Spinal cord (tissue), 10 donors: ENCODE results near the gene GORASP1. TPM values are rescaled to one million over a fixed set of nuclear protein-coding genes. Genes with fewer than 3 reads are reported as not detected.
A peak's percentile ranks its signal among the peaks of the same experiment; 100 is the strongest.

Experiments
- DNase-seq, 6 donors: peaks; one replicate each; pipeline versions ENCODE4 v3.0.0 to v3.0.0-alpha.2; 2013 to 2015; ENCODE audit warnings: low spot score in 6 of 6, low read depth in 4 of 6
- H3K27ac ChIP-seq: one replicate; pipeline ENCODE4 v1.5.1; 2013; ENCODE audit warnings: low read depth, low read length, control low read depth
- H3K27me3 ChIP-seq: one replicate; pipeline ENCODE4 v1.6.1; 2013; ENCODE audit warnings: low read length; ENCODE audit not compliant: control insufficient read depth, insufficient read depth
- H3K36me3 ChIP-seq: one replicate; pipeline ENCODE4 v1.6.1; 2013; ENCODE audit warnings: low read length; ENCODE audit not compliant: control insufficient read depth, insufficient read depth
- H3K4me1 ChIP-seq: one replicate; pipeline ENCODE4 v1.6.1; 2013; ENCODE audit warnings: low read length; ENCODE audit not compliant: control insufficient read depth, insufficient read depth
- H3K4me3 ChIP-seq: one replicate; pipeline ENCODE4 v1.5.1; 2013; ENCODE audit warnings: low read depth, low read length, control low read depth
- H3K9me3 ChIP-seq: one replicate; pipeline ENCODE4 v1.6.1; 2013; ENCODE audit warnings: low read length; ENCODE audit not compliant: control insufficient read depth, insufficient read depth
- WGBS: methylation state at CpG from one replicate; pipeline ENCODE4 v1.1.5; 2013; ENCODE audit warnings: missing lambda C conversion rate; ENCODE audit not compliant: insufficient coverage; 5-methylcytosine and 5-hydroxymethylcytosine counted together
- long read RNA-seq, 4 donors: transcript quantifications; one replicate each; lab custom pipeline, GENCODE V29; 2026
- polyA plus RNA-seq, 2 donors: library from polyadenylated mRNA; unstranded; fragments of 120-200 nt; gene quantifications; one replicate each; pipeline ENCODE4 v1.2.1, GENCODE V29; 2013; ENCODE audit not compliant: insufficient read length in 2 of 2
- total RNA-seq, 2 donors: library from RNA; depleted of rRNA in 1 of 2; stranded (reverse); fragments of 120-200 nt in 1 of 2; fragments of >200 nt in 1 of 2; gene quantifications; one replicate each; pipeline versions ENCODE4 v1.2.3 to v1.2.4, GENCODE V29; 2013 to 2014
- donor health status: healthy.

Gene GORASP1
- total RNA-seq (10 to 100 TPM; 41.7 to 75.0 TPM), polyA plus RNA-seq (100 to 1,000 TPM in 1 of 2 donors, 10 to 100 TPM in 1; 98.8 to 116 TPM)
- long read RNA-seq, donor 1, transcript GORASP1-201 (9 exons, 3,722 nt): major isoform, 9 of 23 reads
- long read RNA-seq, donor 1, partial matches to known transcripts: 10 of 23 reads
- long read RNA-seq, donor 1, other reads (novel, unspliced or antisense): 0 of 23 reads
- long read RNA-seq, donor 2: 0 reads
- long read RNA-seq, donor 3, partial matches to known transcripts: 0 of 2 reads
- long read RNA-seq, donor 3, other reads (novel, unspliced or antisense): 0 of 2 reads
- long read RNA-seq, donor 4, partial matches to known transcripts: 8 of 15 reads
- long read RNA-seq, donor 4, other reads (novel, unspliced or antisense): 0 of 15 reads

- Histone ChIP-seq H3K9me3 (no peaks in the 10 kb centered on the region), H3K27ac (peak within 1 kb of the TSS; percentile 95), H3K36me3 (peaks cover 50% of the 10 kb centered on the region), H3K4me1 (peaks cover 48% of the 10 kb centered on the region), H3K4me3 (peak within 1 kb of the TSS; percentile 86), H3K27me3 (no peaks in the 10 kb centered on the region)
- DNase-seq: peak; percentile 82 to 98 (median 89)
- under 1% methylated on average over 74 of the region's 74 CpGs for WGBS
Measured at GRCh38 chr3:39107388-39108199, at the start of gene GORASP1, which contains the start of gene TTC21A. Gene GORASP1 (minus strand): TSS chr3:39107627. CDS start chr3:39107541, 86 bp downstream. Gene TTC21A (plus strand): TSS chr3:39107680. CDS start chr3:39107838, 158 bp downstream.

GRCh38 chr3:39156421-39156820 is 49.0 kb upstream of the GORASP1 start:
- Histone ChIP-seq H3K36me3 (peaks cover 2% of the 10 kb centered on the region), H3K4me3 (no peak overlapping the region), H3K9me3 (no peaks in the 10 kb centered on the region), H3K4me1 (peaks cover 25% of the 10 kb centered on the region), H3K27ac (no peak overlapping the region), H3K27me3 (no peaks in the 10 kb centered on the region)
- 64% methylated on average over 3 of the region's 4 CpGs for WGBS
- peak in 1 of 6 donors; percentile 10 for DNase-seq

DNA sequence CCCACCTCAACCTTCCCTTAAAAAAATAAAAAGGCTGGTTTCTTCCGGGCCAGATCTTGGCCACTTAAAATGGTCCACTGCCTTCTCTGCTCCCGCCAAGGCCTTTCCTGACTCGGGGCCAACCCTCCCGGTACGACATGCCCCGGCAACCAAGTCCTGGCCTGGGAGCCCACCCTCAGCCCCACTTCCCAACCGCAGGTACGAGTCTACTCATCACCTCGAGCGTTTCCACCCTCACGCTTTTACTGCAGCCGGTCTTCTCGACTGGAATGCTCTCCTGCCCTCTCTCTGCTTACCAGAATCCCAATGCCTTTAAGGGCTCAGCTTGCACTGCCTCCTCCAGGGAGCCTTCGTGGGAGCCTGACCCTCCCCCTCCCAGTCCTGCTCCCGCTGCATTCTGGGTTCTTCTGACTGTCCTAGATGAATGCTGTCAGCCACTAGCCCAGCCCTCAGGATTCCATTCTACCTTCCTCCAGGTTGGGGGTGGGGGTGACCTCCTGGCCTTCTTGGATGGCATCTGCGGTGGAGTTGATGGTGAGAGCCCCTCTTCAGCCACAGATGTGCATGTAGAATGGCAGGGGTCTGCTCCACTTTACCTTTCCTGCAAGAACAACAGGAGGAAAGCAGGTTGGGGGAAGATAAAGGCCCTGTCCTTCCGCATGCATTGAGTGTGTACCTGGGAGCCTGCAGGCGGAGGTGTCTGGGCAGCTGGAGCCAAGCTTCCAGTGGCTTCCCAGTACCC is 47.0 kb upstream of the GORASP1 start:
- Histone ChIP-seq H3K4me3 (no peak overlapping the region), H3K9me3 (no peaks in the 10 kb centered on the region), H3K27ac (peak overlapping the region; percentile 57), H3K27me3 (no peaks in the 10 kb centered on the region), H3K4me1 (peaks cover 45% of the 10 kb centered on the region), H3K36me3 (peaks cover 2% of the 10 kb centered on the region)
- WGBS: 34% methylated on average over 15 of the region's 18 CpGs
- DNase-seq: no peak

DNA sequence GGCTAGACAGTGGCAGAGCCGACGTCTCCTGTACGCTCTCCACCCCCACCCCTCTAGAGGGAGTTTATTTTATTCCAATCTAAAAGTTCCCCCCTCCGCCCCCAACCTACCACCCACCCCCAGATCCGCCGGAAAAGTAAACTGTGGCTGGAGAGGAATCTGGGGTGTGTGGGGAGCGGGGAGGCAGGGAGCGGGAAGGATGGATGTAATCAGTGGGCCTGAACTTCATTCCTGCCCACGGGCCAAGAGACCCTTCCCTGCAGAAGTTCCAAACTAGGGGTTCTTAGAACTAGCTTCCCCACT is 46.5 kb upstream of the GORASP1 start:
- WGBS: 0% methylated on average over 1 of the region's 9 CpGs
- H3K36me3 ChIP-seq: peaks cover 2% of the 10 kb centered on the region
- no peak for DNase-seq
- H3K4me1 ChIP-seq: peaks cover 46% of the 10 kb centered on the region
- no peaks in the 10 kb centered on the region for H3K9me3 ChIP-seq
- H3K4me3 ChIP-seq: peak overlapping the region; percentile 37
- peak overlapping the region; percentile 78 for H3K27ac ChIP-seq
- H3K27me3 ChIP-seq: no peaks in the 10 kb centered on the region

DNA sequence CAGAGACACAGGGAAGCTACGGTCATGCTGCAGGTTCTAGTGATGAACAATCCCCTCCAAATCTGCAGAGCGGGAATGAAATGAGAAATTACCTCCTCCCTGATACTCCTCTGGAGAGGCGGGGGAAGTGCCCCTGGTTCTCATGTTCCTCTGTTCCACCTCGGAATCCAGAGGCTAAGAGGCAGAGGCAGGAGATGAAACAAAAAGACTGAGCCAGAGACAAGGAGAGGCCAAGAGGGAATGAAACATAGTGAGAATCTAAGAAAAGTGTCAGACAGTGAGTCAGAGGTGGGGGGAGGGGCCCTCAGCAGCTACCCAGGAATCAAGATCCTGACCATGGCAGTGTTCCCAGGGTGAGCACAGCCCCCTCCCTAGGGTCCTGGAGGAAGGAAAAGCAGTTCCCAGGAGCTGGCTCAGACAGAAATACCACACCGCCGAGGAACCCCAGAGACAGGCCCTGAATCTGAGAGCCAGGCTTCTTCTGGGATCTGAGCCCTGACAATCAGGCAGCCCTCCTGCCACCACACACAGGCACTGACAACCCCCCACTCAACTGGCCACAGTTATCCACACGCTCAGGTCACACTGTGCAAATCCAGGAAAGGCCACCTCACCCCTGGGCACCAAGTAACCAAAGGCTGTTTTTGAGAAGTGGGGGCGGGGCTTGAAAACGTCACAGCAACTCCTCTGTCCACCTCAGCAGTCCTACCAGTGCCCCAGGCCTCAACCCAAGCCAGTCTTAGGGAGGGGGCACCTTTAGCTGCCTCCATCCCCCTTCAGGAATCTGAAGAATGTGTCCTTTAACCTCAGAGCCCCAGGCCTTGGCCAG is 43.6 kb upstream of the GORASP1 start:
- 11% methylated on average over 6 of the region's 9 CpGs for WGBS

GRCh38 chr3:39150148-39150802 is 42.8 kb upstream of the GORASP1 start:
- peak overlapping the region; percentile 68 for H3K4me3 ChIP-seq
- H3K27me3 ChIP-seq: no peaks in the 10 kb centered on the region
- no peaks in the 10 kb centered on the region for H3K9me3 ChIP-seq
- peaks cover 17% of the 10 kb centered on the region for H3K36me3 ChIP-seq
- H3K27ac ChIP-seq: peak overlapping the region; percentile 97
- 54% methylated on average over 5 of the region's 5 CpGs for WGBS
- H3K4me1 ChIP-seq: peaks cover 77% of the 10 kb centered on the region
- no peak for DNase-seq

More for the DNA sequence above, 43.6 kb upstream of the GORASP1 start:
- H3K4me3 ChIP-seq: peak overlapping the region; percentile 68
- peak overlapping the region; percentile 97 for H3K27ac ChIP-seq
- peak in 4 of 6 donors; percentile 75 to 94 (median 80) for DNase-seq
- H3K4me1 ChIP-seq: peaks cover 75% of the 10 kb centered on the region
- no peaks in the 10 kb centered on the region for H3K27me3 ChIP-seq
- peaks cover 15% of the 10 kb centered on the region for H3K36me3 ChIP-seq
- no peaks in the 10 kb centered on the region for H3K9me3 ChIP-seq

DNA sequence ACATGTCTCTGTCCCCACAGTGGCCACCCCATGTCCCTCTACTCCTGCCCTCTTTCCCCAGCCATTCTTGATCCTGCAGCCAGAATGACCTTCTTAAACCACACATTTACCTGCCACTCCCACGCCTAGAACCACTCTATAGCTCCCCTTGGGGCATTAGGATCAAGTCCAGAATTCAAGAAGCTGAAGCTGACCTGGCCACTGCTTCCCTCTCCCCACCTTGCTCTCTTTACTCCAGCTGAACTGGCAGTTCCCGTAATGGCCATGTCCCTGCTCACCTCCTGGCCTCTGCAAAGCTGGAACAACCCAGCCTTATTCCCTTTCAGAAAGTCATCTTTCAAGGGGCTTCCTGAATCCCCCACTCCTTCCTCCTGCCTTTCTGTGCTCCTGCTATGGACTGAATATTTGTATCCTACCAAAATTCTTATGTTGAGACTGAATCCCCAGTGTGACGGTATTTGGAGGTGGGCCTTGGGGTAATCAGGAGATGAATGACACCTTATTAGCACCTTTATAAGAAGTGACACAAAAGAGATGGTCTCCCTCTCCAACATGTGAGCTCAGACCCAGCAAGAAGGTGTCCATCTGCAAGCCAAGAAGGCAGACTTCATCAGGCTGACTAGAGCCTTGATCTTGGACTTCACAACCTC is 42.2 kb upstream of the GORASP1 start:
- Histone ChIP-seq H3K27me3 (no peaks in the 10 kb centered on the region), H3K4me3 (no peak overlapping the region), H3K27ac (peak overlapping the region; percentile 97), H3K9me3 (no peaks in the 10 kb centered on the region), H3K36me3 (peaks cover 23% of the 10 kb centered on the region), H3K4me1 (peaks cover 77% of the 10 kb centered on the region)
- WGBS: 77% methylated on average over 2 of the region's 3 CpGs
- no peak for DNase-seq

GRCh38 chr3:39149059-39149455 is 41.6 kb upstream of the GORASP1 start:
- no peak overlapping the region for H3K4me3 ChIP-seq
- no peaks in the 10 kb centered on the region for H3K9me3 ChIP-seq
- DNase-seq: peak in 1 of 6 donors; percentile 41
- no peak overlapping the region for H3K27ac ChIP-seq
- peaks cover 29% of the 10 kb centered on the region for H3K36me3 ChIP-seq
- no peaks in the 10 kb centered on the region for H3K27me3 ChIP-seq
- 58% methylated on average over 2 of the region's 4 CpGs for WGBS
- H3K4me1 ChIP-seq: peaks cover 72% of the 10 kb centered on the region
